ENCODE data around the gene TAX1BP3.

Gene TAX1BP3

DNA sequence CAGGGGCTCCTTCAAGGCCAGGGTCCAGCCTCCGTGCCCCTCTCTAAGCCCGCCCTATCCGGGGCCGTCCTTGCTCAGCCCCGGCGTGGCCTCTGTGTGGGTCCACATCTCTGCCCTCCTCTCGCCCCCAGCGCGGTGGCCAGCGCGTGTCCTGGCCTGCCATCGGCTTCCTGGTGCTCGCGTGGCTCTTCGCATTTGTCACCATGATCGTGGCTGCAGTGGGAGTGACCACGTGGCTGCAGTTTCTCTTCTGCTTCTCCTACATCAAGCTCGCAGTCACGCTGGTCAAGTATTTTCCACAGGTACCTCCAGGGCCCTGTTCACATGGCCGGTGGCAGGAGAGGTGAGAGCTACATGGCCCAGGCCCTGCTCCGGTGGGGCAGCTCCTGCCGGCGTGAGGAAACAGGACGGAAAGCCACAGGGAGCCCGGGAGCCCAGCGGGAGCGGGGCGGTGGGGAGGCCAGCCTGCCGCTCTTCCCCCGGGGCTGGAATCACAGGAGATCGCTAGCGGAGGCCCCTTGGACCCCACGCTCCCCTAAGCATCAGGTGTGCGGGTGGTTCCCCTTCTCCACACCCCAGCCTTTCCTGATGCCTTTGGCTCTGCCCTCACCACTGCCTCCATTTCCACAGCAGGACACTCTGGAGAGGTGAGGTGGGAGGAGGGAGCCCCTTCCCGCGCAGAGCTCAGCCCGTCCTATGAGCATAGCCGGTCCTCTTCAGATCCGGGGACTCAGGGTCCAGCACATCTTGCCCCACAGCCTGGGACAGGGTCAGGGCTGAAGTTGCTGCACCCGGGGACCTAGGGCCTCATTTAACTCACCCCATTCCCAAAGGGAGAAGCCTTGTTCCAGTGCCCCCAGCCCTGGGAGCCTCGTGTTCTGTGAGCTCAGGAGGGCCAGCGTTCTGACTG, 10.2 kb downstream of the TAX1BP3 start:
- DNase-seq (ENCODE audit: low spot score), result no peak

DNA sequence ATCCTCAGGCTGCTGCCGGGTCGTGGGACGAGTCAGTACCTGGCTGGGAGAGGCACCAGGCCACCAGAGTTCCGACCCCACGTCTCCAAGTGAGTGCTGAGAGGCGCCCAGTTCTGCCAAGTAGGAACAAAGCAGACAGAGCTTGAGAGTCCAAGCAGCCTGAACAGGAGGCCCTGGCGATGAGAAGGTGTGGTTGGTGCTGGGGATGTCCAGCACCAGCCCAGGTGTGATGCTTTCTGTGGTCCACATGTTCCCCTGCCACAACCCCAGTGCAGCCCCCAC, 10.8 kb downstream of the TAX1BP3 start:
- no peak for DNase-seq (ENCODE audit: low spot score)

DNA sequence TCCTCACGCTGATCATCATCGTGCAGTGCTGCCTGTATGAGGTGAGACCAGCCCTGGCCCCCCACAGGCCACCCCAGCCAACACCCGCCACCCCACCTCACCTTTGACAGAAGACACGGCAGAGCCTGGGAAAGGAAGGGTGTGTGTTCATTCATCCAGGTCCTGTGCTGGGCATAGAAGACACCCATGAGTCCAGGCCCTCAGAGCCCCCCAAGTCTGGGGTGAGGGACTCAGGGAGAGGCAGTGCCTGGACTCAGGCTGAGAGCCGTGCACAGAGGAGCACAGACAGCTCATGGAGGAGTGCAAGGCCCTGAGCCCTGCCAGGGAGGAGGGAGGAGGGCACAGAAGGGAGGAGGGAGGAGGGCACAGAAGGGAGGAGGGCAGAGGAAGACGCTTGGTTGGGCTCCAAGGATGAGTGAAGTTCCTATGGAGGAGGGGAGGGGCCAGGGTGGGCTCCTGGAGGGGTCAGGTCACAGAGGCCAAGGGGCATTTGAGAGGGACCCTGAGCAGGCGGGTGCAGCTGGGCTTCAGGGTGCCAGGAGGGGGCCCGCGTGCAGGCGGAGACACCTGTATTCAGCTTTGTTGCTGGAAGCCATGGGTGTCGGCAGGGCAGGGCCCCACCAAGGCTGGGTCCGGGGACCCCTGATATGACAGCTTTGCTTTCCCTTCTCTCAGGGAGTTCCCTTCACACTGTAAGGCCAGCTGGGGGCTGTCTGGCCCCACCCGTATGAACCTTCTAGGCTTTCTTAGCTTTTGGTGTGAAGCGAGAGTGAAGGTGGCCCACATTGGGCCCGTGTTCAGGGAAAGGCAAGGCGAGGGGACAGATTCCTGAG, 11.4 kb downstream of the TAX1BP3 start:
- no peak for DNase-seq (ENCODE audit: low spot score)

DNA sequence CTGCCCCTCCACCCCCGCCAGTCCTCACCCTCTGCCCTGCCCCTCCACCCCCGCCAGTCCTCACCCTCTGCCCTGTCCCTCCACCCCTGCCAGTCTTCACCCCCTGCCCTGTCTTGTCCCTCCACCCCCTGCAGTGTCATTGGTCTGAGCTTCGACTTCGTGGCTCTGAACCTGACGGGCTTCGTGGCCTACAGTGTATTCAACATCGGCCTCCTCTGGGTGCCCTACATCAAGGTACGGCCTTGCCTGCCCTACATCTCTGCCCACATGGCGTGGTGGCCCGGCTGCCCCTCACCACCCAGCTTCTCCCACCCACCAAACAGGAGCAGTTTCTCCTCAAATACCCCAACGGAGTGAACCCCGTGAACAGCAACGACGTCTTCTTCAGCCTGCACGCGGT, 12.0 kb downstream of the TAX1BP3 start:
- no peak for DNase-seq (ENCODE audit: low spot score)

DNA sequence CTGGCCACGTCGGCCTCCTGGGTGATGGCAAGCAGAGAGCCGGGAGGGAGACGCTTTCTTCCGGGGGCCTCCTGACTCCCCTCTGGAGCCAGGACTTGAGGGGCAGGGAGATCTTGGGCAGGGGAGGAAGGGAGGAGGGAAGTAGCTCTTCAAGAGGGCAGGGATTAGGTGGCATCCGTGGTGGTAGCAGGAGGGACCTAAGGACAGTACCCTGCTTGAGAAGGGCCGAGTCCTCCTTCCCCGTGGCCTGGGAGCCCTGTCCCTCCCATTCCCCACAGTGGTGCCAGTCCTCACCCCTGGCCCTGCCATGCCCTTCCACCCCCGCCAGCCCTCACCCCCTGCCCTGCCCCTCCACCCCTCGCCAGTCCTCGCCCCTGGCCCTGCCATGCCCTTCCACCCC, 12.6 kb downstream of the TAX1BP3 start:
- DNase-seq (ENCODE audit: low spot score), result no peak

DNA sequence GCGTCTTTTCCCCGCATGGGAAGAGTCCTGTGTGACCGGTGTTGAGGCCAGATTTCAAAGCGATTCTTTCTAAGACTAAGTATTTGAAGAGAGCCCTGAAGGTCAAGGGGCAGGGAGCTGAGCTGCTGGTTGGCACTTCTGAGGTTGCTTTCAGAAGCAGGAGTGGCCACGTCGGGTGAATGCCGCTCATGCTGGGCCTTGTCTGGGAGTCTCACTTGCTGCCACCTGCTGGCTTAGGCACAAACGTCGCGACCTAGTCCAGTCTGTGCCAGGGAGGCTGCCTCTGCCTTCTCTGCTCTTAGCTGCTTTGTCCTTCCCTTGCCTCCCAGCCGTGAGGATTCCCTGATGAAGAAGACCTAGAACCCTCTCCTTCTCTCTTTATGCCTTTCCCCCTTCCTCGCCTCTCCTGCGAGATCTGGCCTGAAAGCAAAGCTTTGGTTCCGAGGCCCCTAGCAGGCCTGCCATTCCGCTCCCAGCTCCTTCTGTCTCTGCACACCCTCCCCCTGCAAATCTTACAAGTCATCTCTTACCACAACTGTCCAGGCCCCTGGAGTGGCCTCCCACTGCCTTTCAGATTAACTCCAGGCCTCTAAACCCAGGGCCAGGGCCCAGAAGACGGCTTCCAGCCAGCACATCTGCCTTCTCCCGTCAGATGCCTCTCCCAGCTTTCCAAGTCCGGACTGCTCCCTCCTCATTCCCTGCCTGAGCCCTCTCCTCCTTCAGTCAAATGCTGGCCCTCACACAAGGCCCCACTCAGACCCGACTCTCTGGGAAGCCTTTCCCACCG, 20.4 kb downstream of the TAX1BP3 start:
- DNase-seq (ENCODE audit: low spot score), result no peak

DNA sequence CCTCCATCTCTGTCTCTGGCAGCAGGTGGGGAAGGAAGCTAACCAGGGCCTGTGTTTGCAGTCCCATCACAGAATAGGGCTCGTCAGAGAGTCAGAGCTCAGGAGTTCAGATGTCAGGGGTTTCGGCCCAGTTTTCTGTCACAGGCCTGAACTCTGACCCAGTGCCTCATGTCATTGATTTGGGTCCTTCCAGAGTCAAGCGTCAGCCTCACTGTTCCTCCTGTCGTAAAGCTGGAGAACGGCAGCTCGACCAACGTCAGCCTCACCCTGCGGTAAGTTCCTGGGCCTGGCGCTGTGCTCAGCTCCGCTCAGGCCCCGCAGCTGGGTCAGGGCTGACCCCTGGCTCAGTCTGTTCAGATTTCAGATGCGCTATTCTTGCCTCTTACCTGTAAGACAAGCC, 21.1 kb downstream of the TAX1BP3 start:
- no peak for DNase-seq (ENCODE audit: low spot score)

DNA sequence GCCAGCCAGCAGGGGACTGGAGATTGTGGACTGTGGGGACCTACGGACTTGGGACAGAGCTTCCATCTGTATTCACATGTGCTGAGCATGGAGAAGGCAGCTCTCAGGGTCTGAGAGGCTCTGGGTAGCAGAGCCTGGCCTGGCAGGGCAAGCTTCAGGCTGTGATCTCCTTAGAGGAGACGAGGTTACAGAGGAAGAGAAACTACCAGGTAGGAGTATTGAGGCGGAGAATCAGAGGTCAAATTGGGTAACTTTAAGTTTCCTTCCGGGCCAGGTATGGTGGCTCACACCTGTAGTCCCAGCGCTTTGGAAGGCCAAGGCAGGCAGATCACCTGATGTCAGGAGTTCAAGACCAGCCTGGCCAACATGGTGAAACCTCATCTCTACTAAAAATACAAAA, 23.1 kb downstream of the TAX1BP3 start:
- DNase-seq (ENCODE audit: low spot score), result no peak

DNA sequence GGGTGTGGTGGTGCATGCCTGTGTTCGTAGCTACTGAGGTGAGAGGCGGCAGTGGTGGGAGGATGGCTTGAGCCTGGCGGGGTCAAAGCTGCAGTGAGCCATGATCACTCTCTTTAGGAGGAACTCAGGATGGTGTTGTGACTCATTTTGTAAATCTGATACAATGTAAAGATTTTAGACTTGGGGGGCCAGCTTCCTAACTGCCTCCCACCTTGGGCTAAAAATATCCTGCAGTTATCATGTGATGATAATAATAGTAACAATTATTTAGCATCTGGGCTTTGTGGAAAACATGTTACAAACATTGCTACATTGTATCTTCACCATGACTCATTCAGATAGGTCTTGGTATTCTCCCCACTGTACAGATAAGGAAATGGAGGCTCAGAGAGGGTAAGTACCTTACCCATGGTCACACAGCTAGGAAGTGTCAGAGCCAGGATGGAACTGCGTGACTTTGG, 24.5 kb downstream of the TAX1BP3 start:
- no peak for DNase-seq (ENCODE audit: low spot score)

DNA sequence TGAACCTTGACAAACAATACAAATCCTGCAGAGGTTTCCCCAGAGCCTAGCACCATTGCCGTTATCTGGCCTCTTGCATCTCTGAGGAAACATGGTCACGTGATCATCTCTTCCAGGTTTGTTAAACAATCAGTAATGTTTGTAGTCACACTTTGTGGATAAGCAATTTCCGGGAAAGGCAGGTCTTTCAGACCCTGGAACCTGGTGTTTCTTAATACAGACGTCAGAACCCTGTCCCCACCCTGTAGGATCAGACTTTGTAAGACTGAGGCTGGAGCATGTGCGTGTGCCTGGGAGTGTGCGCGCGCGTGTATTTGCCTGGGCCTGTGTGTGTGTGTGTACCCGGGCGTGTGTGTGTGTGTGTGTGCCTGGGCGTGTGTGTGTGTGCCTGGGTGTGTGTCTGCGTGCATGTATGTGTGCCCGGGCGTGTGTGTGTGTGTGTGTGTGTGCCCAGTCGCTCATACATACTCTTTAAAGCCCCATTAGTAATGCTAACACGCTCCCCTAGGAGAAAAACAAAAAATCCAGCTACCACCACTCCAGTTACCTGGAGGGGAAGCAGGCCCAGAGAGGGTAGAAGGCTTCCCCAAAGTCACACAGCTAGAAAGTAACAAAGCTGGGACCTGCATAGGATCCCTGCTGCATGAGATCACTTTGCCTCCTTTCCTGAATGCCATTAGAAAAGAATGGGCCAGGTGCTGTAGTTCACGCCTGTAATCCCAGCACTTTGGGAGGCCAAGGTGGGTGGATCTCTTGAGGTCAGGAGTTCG, 26.5 kb downstream of the TAX1BP3 start:
- DNase-seq (ENCODE audit: low spot score), result no peak

DNA sequence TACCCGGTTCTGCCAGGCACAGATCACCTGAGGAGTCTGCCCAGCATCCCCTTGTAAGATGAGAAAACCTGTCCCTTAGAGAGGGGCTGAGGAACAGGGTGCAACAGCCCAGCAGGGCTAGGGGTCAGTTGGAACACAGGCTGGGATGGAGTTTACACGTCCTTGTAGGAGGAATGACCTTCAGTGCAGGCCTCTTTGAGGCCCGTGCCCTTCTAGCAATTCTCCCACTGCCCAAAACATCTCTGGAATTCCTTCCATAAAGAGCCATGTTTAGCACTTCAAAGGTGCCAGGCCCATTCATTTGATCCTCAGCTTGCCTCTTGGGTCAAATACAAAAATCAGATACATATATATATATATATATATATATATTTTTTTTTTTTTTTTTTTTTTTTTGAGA, 27.4 kb downstream of the TAX1BP3 start:
- DNase-seq (ENCODE audit: low spot score), result no peak

DNA sequence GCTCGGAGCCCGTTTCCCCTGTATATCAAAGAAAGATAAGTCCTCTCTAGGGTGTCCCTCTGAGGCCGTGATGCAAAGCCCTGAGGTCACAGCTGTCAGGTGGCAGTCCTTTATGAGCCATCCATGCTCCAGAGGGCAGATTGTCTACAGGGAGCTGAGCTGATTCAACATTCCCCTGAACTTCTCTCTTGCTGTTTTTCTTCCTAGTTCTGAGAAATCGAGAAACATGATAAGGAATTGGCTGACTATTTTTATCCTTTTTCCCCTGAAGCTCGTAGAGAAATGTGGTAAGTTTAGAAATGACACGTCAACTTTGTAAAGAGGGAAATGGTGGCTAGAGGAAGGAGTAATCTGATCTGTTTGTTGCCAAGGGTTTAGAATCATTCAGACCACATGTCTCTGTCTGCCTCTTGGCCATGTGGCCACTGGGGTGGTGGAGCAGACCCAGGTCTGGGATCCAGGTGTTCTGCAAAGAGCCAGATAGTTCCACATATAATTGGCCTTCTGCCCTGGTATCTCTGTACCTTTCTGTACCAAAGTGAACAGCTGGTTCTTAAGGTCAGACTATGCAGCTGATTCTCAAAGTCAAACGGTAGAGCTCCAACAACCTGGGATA, 28.3 kb downstream of the TAX1BP3 start:
- no peak for DNase-seq (ENCODE audit: low spot score)

DNA sequence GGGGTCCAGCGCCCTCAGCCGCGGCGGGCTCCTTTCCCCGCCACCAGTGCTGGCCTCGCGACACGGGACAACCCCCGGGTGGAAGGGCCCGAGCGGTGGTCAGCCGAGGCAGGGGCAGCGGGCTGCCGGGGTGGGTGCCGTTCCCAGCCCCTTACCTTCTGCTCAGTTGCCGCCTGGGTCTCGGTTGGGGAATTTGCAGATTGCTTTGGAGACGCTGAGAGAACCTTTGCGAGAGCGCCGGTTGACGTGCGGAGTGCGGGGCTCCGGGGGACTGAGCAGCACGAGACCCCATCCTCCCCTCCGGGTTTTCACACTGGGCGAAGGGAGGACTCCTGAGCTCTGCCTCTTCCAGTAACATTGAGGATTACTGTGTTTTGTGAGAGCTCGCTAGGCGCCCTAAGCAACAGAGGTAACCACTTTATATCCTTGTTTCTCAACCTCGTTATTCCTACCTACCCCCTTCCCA, 31.4 kb downstream of the TAX1BP3 start:
- DNase-seq (ENCODE audit: low spot score), result no peak

DNA sequence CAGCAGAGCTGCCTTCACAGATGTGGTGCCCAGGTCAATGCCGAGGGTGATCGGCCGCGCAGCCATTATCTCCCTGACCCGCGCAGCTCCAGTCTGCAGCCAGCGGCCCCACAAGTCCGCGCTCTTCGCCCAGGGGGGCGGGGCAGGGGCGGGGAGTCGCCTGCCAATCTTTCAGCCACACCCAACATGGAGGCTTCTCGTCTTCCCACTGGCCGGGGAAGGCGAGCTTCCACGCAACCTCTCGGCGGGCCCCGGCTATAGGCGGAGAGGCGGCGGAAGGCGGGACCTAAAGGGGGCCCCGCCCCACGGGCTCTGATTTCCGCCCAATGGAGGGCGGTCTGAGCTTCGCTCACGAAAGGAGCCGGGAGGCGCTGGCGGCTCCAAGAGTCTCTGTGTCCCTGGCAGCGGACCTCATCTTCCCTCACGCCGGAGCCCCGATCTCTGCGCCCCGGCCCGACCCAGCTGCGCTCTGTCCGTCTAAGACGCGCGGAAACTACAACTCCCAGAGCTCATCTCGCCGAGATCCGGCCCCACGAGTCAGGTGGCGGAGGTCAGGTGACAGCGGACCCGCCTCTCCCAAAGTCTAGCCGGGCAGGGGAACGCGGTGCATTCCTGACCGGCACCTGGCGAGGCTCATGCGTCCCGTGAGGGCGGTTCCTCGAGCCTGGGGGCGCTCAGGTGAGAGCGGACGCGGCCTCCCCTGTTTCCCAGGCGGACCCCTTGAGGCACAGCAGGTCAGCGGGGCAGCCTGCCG, 32.0 kb downstream of the TAX1BP3 start, which contains the start of the genes CTNS and SHPK:
Gene CTNS, plus strand, starts transcription at position 607 of the 754 bp plus-strand sequence. CDS start 3,447 bp downstream, outside the sequence.
Gene SHPK, minus strand, starts transcription at position 97 of the 754 bp plus-strand sequence. Its CDS starts 31 bp downstream, at position 66.
- DNase-seq (ENCODE audit: low spot score), result peak; percentile 98

DNA sequence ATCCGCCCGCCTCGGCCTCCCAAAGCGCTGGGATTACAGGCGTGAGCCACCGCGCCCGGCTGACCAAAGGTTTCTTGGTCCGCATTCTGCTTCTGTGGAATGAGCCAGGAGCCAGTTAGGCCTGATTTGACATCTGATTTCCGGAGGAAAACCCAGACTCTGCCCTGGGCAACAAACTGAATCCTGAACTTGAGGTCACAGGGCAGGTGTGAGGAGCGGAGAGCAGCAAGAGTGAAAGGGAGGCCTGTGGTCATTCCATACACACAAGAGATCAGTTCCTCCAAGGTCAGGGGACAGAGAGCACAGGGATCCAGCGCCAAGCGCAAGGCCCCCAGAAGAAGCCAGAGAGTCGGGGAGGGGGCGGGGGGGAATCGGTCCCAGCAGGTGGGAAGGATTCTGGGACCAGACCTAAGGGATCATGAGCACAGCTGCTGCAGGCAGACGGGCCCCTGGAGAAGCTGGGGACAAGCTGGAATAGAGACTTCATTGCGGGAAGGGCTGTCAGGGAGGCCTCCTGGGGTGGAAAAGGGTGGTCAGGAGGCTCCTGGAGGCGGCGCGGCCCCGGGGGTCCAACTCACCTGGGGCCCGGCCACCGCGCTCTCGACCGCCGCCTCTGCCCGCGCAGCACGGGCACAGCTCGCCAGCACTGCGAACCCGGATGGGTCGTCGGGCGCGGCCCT, 32.8 kb downstream of the TAX1BP3 start:
- DNase-seq (ENCODE audit: low spot score), result no peak

DNA sequence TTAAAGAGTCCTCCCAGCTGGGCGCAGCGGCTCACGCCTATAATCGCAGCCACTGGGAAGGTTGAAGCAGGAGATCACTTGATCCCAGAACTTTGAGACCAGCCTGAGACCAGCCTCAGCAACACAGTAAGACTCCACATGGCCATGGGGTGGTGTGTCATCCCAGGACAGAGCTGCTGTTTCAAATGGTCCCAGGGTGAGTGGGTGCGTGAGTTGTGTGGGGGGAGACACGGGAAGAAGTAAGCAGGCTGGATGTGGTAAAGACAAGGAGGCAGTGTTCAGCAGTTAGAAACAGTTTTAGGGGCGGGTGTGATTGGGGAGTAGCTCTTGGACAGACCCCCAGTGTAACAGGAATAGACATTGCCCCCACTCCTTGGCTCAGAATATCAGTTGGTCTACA, 36.1 kb downstream of the TAX1BP3 start:
- no peak for DNase-seq (ENCODE audit: low spot score)

DNA sequence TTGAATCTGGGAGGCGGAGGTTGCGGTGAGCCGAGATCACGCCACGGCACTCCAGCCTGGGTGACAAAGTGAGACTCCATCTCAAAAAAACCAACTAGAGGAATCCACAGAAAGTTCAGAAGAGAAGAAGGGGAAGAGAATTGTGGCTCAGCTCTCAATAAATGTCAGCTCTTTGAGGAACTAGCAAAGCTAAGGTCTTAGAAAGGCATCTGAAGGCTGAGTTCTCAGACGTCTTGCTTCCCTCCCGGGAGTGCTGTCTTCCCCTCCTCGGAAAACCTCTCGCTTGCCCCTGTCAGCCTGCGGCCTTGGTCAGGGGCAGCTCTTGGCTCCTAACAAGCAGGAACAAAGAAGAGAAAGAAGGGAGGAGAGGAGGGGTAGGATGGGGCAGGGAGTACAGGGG, 37.6 kb downstream of the TAX1BP3 start:
- no peak for DNase-seq (ENCODE audit: low spot score)

DNA sequence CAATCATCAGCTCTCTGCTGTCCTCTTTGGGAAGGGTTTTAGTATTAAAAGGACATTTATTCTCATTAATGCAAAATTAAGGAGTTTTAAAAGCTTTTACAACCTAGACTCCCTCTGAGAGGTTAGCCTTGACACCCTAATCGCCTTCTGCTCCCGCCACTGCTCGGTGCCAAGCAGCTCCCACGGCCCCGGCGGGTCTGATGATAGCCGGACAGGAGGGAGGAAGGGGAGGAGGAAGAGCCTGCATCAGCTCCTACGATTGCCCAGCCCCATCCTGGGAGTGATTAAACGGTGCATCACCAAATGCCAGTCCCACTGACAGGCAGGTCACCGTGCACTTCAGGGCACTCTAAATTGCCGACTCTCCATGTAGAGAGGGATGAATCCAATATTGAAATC, 40.6 kb downstream of the TAX1BP3 start:
- DNase-seq (ENCODE audit: low spot score), result no peak

Measured in LoVo (cell line).